ENCODE data around the gene SIRT2. TPM values are rescaled to one million over a fixed set of nuclear protein-coding genes. Genes with fewer than 3 reads are reported as not detected.

SIRT2 gene
- total and polyA plus RNA-seq, 2 of the 13 experiments (the other 11 are each of a cell fraction or from before 2014, with no cell fraction given) = 22.3 to 26.1 TPM

- TF ChIP-seq PRDM10 (CRISPR knock-in tag; IDR thresholded peaks at IDR 0.05; ENCODE audit: low read depth) = no peak
- TF ChIP-seq FOXA3 (CRISPR knock-in tag; IDR thresholded peaks at IDR 0.05) = no peak
- peak; percentile 12; the same call in 1 of the 2 replicates for TF ChIP-seq NFIC (IDR thresholded peaks at IDR 0.05; ENCODE audit: low read length)
- no peak for TF ChIP-seq ZBTB46 (CRISPR knock-in tag; IDR thresholded peaks at IDR 0.05; ENCODE audit: borderline replicate concordance)
- no peak for TF ChIP-seq NBN (conservative IDR thresholded peaks at IDR 0.05)
- TF ChIP-seq POGK (CRISPR knock-in tag; conservative IDR thresholded peaks at IDR 0.05) = no peak
- TF ChIP-seq ZBED4 (CRISPR knock-in tag; IDR thresholded peaks at IDR 0.05; ENCODE audit: borderline replicate concordance) = no peak
- no peak for TF ChIP-seq ASH2L (IDR thresholded peaks at IDR 0.05; ENCODE audit: insufficient read length, low read depth, low read length)
- TF ChIP-seq ARID3A (IDR thresholded peaks at IDR 0.05; ENCODE audit: low read depth, low read length) = no peak
- TF ChIP-seq ZNF430 (CRISPR knock-in tag; IDR thresholded peaks at IDR 0.05) = peak; percentile 17; the same call in 1 of the 2 replicates
- TF ChIP-seq HNF1B (CRISPR knock-in tag; IDR thresholded peaks at IDR 0.05) = no peak
- TF ChIP-seq ZNF883 (CRISPR knock-in tag; IDR thresholded peaks at IDR 0.05; ENCODE audit: not compliant biosample characterization) = peak; percentile 16
- TF ChIP-seq ZZZ3 (CRISPR knock-in tag; IDR thresholded peaks at IDR 0.05; ENCODE audit: borderline replicate concordance) = no peak
Measured at GRCh38 chr19:38836983-38837626, 62.3 kb downstream of the SIRT2 start (continued).

All from HepG2 (cell line).